Caco-2 (cell line): ENCODE data around the gene RTL10. TPM values are rescaled to one million over a fixed set of nuclear protein-coding genes. Genes with fewer than 3 reads are reported as not detected.

Experiments used
- BruUV-seq: library from RNA; stranded (reverse); fragments of 400-500 nt; replicated peaks from 2 replicates; lab custom pipeline; 2021; lab: Mats Ljungman, UMichigan
- CTCF ChIA-PET: fragments of 300-600 bp; sonication (Branson Sonifier 250); formaldehyde crosslinking; loops from one replicate; lab custom pipeline; 2022; ENCODE audit warnings: antibody characterized with exemption; lab: Charles Lee
- POLR2A ChIA-PET: fragments of 300-600 bp; sonication (Branson Sonifier 250); formaldehyde crosslinking; loops from one replicate; lab custom pipeline; 2022; ENCODE audit warnings: antibody characterized with exemption; lab: Charles Lee
- DNase-seq, 2 experiments: peaks; one replicate each; pipeline versions ENCODE4 v3.0.0 to v3.0.0-alpha.2; 2020 to 2022
- H3K27me3 ChIP-seq: replicated peaks from 2 replicates; pipeline ENCODE4 v1.6.0; 2011; ENCODE audit warnings: low read length; ENCODE audit not compliant: control insufficient read depth, insufficient read depth
- H3K36me3 ChIP-seq: 2 replicates; pipeline ENCODE4 v1.5.1; 2011; ENCODE audit warnings: low read length; ENCODE audit not compliant: control insufficient read depth, insufficient read depth
- H3K4me1 ChIP-seq: fragments of 250-450 bp; sonication (Bioruptor Pico); 2 replicates; pipeline ENCODE4 v1.5.1; 2020; ENCODE audit warnings: mild to moderate bottlenecking
- H3K4me3 ChIP-seq: 2 replicates; pipeline ENCODE4 v1.5.1; 2011; ENCODE audit warnings: low read depth, mild to moderate bottlenecking, control low read depth, low read length
- H3K9me3 ChIP-seq: fragments of 250-450 bp; sonication (Bioruptor Pico); 2 replicates; pipeline ENCODE4 v1.5.1; 2020; ENCODE audit warnings: mild to moderate bottlenecking, moderate library complexity
- H3K27ac Mint-ChIP-seq: one replicate; pipeline ENCODE4 v1.8.0; 2022; ENCODE audit warnings: mixed read lengths; ENCODE audit not compliant: unreplicated experiment
- H3K27me3 Mint-ChIP-seq: one replicate; pipeline ENCODE4 v1.8.0; 2022; ENCODE audit warnings: mixed read lengths; ENCODE audit not compliant: insufficient read depth, unreplicated experiment
- H3K36me3 Mint-ChIP-seq: one replicate; pipeline ENCODE4 v1.8.0; 2022; ENCODE audit warnings: mild to moderate bottlenecking, mixed read lengths; ENCODE audit not compliant: insufficient read depth, unreplicated experiment
- H3K4me1 Mint-ChIP-seq: one replicate; pipeline ENCODE4 v1.8.0; 2022; ENCODE audit warnings: low read depth, mixed read lengths; ENCODE audit not compliant: unreplicated experiment
- H3K4me3 Mint-ChIP-seq: one replicate; pipeline ENCODE4 v1.8.0; 2022; ENCODE audit warnings: mild to moderate bottlenecking, moderate library complexity, mixed read lengths; ENCODE audit not compliant: unreplicated experiment
- H3K9me3 Mint-ChIP-seq: one replicate; pipeline ENCODE4 v1.8.0; 2022; ENCODE audit warnings: mixed read lengths; ENCODE audit not compliant: unreplicated experiment
- intact Hi-C: fragments of 100-400 bp; cut with micrococcal nuclease; formaldehyde crosslinking; loops from one replicate; pipeline ENCODE4 v1.10.0; 2022; ENCODE audit not compliant: unreplicated experiment
- total RNA-seq: library from RNA; stranded (reverse); gene quantifications from 2 replicates; pipeline ENCODE4 v1.2.3, GENCODE V29; 2022
- TF ChIP-seq, protein P1 (sequence below), 2 experiments: fragments of 200-600 bp in 1 of 2; IDR thresholded peaks; 1 replicate in 1 of 2; 2 replicates in 1 of 2; pipeline versions ENCODE4 v1.5.1 to v1.8.0; 2011 to 2022; ENCODE audit warnings: antibody characterized with exemption in 1 of 2, control low read depth in 1 of 2, inconsistent platforms in 1 of 2, low read depth in 1 of 2, low read length in 1 of 2, mild to moderate bottlenecking in 1 of 2, moderate library complexity in 1 of 2; ENCODE audit not compliant: insufficient read depth in 1 of 2, severe bottlenecking in 1 of 2, unreplicated experiment in 1 of 2

RTL10 gene
- total RNA-seq, 1 experiment from 2014 or later: 27.5 TPM

DNA sequence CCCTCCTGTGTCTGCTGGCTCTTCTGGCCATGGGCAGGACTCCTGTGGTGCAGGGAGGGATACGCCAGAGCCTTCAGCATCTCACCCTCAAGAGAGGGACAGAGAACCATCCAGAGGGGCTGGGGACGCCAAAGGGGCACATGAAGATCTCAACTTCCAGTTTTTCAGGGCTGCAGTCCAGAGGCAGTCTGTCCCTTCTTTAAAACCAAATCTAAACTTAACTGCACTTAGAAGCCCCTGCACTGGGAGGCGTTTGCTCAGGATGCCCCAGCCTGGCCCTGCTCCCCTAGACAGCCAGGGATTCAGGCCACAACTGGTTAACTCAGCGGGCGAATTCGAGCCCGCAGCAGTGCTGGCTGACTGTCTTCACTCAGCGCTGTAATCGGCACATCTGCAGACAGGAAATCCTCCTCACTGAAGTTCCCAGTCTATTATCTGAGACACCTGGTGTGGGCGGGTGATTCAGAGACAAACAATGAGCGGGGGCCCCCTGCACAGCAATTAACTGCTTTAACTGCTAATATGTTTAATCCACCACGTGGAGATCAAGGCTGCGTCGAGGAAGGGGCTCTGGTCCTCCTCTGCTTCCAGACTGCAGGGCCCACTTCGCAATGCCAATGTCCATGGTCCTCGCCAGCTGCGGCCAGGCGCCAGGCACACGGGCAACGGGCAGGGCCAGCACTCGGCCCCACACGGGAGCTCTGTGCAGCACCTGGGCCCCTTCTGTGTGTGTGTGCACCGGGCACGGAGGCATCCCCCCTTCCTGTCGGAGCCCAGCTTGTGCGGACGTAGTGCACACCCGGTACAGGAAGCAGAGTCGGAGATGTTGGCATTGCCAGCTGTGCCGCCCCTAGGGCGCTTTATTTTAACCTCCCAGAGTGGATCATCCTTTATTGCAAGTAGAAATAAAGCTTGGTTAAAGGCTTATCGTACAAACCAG lies 36.9 kb upstream of the RTL10 start:
- no peaks in the 10 kb centered on the region for H3K27me3 Mint-ChIP-seq
- TF ChIP-seq, protein P1, sequence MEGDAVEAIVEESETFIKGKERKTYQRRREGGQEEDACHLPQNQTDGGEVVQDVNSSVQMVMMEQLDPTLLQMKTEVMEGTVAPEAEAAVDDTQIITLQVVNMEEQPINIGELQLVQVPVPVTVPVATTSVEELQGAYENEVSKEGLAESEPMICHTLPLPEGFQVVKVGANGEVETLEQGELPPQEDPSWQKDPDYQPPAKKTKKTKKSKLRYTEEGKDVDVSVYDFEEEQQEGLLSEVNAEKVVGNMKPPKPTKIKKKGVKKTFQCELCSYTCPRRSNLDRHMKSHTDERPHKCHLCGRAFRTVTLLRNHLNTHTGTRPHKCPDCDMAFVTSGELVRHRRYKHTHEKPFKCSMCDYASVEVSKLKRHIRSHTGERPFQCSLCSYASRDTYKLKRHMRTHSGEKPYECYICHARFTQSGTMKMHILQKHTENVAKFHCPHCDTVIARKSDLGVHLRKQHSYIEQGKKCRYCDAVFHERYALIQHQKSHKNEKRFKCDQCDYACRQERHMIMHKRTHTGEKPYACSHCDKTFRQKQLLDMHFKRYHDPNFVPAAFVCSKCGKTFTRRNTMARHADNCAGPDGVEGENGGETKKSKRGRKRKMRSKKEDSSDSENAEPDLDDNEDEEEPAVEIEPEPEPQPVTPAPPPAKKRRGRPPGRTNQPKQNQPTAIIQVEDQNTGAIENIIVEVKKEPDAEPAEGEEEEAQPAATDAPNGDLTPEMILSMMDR (IDR thresholded peaks at IDR 0.05; ENCODE audit: insufficient read depth in 1 of 2, low read depth in 1 of 2, low read length in 1 of 2, severe bottlenecking in 1 of 2, unreplicated experiment in 1 of 2): no peak
- peak overlapping the region; percentile 25 for H3K4me3 Mint-ChIP-seq
- peak overlapping the region; percentile 59 for H3K27ac Mint-ChIP-seq
- POLR2A ChIA-PET: no interaction called here
- peaks cover 14% of the 10 kb centered on the region for H3K4me1 Mint-ChIP-seq
- Histone ChIP-seq H3K4me1 (peaks cover 19% of the 10 kb centered on the region), H3K9me3 (no peaks in the 10 kb centered on the region), H3K36me3 (no peaks in the 10 kb centered on the region), H3K4me3 (no peak overlapping the region), H3K27me3 (no peaks in the 10 kb centered on the region)
- BruUV-seq: no TSS peak
- intact Hi-C loops: no loop called here
- peak; percentile 47 to 66 for DNase-seq
- no peaks in the 10 kb centered on the region for H3K9me3 Mint-ChIP-seq
- CTCF ChIA-PET: interaction anchor here (0.9 kb wide), 1 partner anchor 161 kb away, joined by 3 read pairs; no protein-coding TSS in a partner anchor
- H3K36me3 Mint-ChIP-seq: peaks cover 13% of the 10 kb centered on the region

DNA sequence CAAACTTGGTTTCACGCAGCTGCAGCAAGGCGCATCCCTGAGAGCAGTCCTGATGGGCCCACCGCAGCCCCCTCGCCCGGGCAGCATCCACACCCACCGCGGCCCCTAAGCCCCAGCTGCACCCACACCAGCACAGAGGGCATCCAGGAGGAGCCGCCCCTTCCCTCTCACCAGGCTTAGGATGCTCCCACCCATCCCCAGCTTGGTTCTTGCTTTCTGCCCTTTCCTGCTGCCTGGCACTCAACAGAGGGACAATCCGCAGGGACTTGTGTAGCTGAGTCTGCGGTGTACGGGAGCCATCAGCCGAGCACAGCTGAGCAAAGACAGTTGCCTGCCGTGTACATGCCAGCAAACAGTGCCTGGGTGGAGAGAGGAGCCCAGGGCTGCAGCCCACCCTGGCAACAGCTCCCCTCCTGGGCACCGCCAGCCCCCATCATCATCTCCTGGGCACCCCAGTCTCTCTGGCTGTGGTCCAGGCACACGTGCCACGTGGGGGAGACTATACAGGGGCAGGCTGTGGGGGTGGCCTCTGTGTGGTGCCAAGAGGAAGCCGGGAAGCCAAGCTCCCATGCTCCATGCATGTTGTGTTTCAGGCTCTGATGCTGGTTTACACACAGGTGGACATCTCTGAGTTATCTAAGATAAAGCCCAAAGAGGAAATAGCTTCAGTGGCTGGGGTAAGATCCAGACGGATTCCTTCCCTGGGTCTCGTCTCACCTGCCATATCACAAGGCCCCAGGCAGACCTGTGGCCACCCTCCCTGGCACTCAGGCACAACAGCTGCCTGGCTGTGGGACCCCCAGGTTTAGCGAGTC lies 36.0 kb upstream of the RTL10 start:
- ChIA-PET CTCF (no interaction called here), POLR2A (no interaction called here)
- H3K9me3 ChIP-seq: no peaks in the 10 kb centered on the region
- no peak overlapping the region for H3K4me3 ChIP-seq
- TF ChIP-seq, protein P1 (IDR thresholded peaks at IDR 0.05; ENCODE audit: insufficient read depth in 1 of 2, low read depth in 1 of 2, low read length in 1 of 2, severe bottlenecking in 1 of 2, unreplicated experiment in 1 of 2): no peak
- no peaks in the 10 kb centered on the region for H3K27me3 ChIP-seq
- Mint-ChIP-seq H3K36me3 (peaks cover 13% of the 10 kb centered on the region), H3K4me3 (no peak overlapping the region), H3K9me3 (no peaks in the 10 kb centered on the region), H3K27me3 (no peaks in the 10 kb centered on the region), H3K27ac (no peak overlapping the region), H3K4me1 (peaks cover 14% of the 10 kb centered on the region)
- no peaks in the 10 kb centered on the region for H3K36me3 ChIP-seq
- no peak for DNase-seq
- no TSS peak for BruUV-seq
- intact Hi-C loops: no loop called here
- H3K4me1 ChIP-seq: peaks cover 19% of the 10 kb centered on the region

DNA sequence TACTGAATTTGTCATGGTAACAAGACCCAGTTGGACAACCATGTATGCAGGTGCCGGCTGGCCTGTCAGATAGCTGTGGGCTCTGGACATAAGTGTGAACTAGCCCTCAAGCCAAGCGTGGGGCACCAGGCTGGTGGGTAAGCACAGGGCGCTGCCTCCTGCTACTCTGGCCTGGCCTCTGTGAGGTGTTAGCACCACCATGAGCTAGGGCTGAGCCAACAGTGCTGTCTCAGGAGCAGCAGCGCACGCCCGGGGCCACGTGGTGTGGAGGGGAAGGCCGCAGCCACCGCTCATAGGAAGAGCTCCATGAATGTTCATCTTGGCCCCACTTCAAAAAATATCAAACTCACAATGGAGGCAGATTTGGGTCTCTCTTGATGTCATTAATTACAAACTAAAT lies 35.3 kb upstream of the RTL10 start:
- no peaks in the 10 kb centered on the region for H3K27me3 Mint-ChIP-seq
- no peak for DNase-seq
- Histone ChIP-seq H3K4me1 (peaks cover 19% of the 10 kb centered on the region), H3K9me3 (no peaks in the 10 kb centered on the region), H3K36me3 (no peaks in the 10 kb centered on the region), H3K27me3 (no peaks in the 10 kb centered on the region), H3K4me3 (no peak overlapping the region)
- ChIA-PET CTCF (no interaction called here), POLR2A (no interaction called here)
- H3K9me3 Mint-ChIP-seq: no peaks in the 10 kb centered on the region
- TF ChIP-seq, protein P1 (IDR thresholded peaks at IDR 0.05; ENCODE audit: insufficient read depth in 1 of 2, low read depth in 1 of 2, low read length in 1 of 2, severe bottlenecking in 1 of 2, unreplicated experiment in 1 of 2): no peak
- BruUV-seq: no TSS peak
- no peak overlapping the region for H3K27ac Mint-ChIP-seq
- no peak overlapping the region for H3K4me3 Mint-ChIP-seq
- intact Hi-C loops: no loop called here
- peaks cover 14% of the 10 kb centered on the region for H3K4me1 Mint-ChIP-seq
- peaks cover 19% of the 10 kb centered on the region for H3K36me3 Mint-ChIP-seq
